ENCODE results near the gene TRIM75.
"Not testable (repeated sequence)": the region's sequence is repeated elsewhere in the genome, so short reads cannot be mapped to it uniquely, and the experiment has no call there.

Gene TRIM75

GRCh38 chr4:165058666-165059065, 5.0 kb downstream of the TRIM75 start:
- Mint-ChIP-seq H3K4me3 (no peak overlapping the region), H3K36me3 (ENCODE audit: low read depth) (no peaks in the 10 kb centered on the region), H3K9me3 (no peaks in the 10 kb centered on the region), H3K4me1 (no peaks in the 10 kb centered on the region), H3K27ac (no peak overlapping the region), H3K27me3 (ENCODE audit: low read depth, poor library complexity) (peaks cover 4% of the 10 kb centered on the region)
- DNase-seq = no peak
- TF ChIP-seq CTCF (IDR thresholded peaks at IDR 0.05) = no peak

- H3K27me3 Mint-ChIP-seq (ENCODE audit: low read depth, poor library complexity) = peaks cover 4% of the 10 kb centered on the region
- no peaks in the 10 kb centered on the region for H3K4me1 Mint-ChIP-seq
- H3K36me3 Mint-ChIP-seq (ENCODE audit: low read depth) = no peaks in the 10 kb centered on the region
- no peak for TF ChIP-seq CTCF (IDR thresholded peaks at IDR 0.05)
- no peak overlapping the region for H3K4me3 Mint-ChIP-seq
- H3K9me3 Mint-ChIP-seq = no peaks in the 10 kb centered on the region
- H3K27ac Mint-ChIP-seq = peak overlapping the region; percentile 23
- no peak for DNase-seq
Observed at GRCh38 chr4:165059386-165059785, 5.7 kb downstream of the TRIM75 start.

GRCh38 chr4:165060938-165061337, 7.3 kb downstream of the TRIM75 start:
- Mint-ChIP-seq H3K27ac (no peak overlapping the region), H3K27me3 (ENCODE audit: low read depth, poor library complexity) (no peaks in the 10 kb centered on the region), H3K4me1 (no peaks in the 10 kb centered on the region), H3K9me3 (no peaks in the 10 kb centered on the region), H3K4me3 (no peak overlapping the region), H3K36me3 (ENCODE audit: low read depth) (no peaks in the 10 kb centered on the region)
- no peak for DNase-seq
- no peak for TF ChIP-seq CTCF (IDR thresholded peaks at IDR 0.05)

- H3K9me3 Mint-ChIP-seq = no peaks in the 10 kb centered on the region
- no peaks in the 10 kb centered on the region for H3K27me3 Mint-ChIP-seq (ENCODE audit: low read depth, poor library complexity)
- no peak overlapping the region for H3K4me3 Mint-ChIP-seq
- TF ChIP-seq CTCF (IDR thresholded peaks at IDR 0.05) = no peak
- H3K4me1 Mint-ChIP-seq = peaks cover 14% of the 10 kb centered on the region
- H3K27ac Mint-ChIP-seq = no peak overlapping the region
- peaks cover 10% of the 10 kb centered on the region for H3K36me3 Mint-ChIP-seq (ENCODE audit: low read depth)
- no peak for DNase-seq
Observed at GRCh38 chr4:165070560-165070959, 16.9 kb downstream of the TRIM75 start.

- not testable (repeated sequence) for H3K27ac Mint-ChIP-seq; H3K9me3 Mint-ChIP-seq; H3K27me3 Mint-ChIP-seq (ENCODE audit: low read depth, poor library complexity); DNase-seq; H3K4me3 Mint-ChIP-seq
- H3K4me1 Mint-ChIP-seq = peaks cover 14% of the 10 kb centered on the region
- H3K36me3 Mint-ChIP-seq (ENCODE audit: low read depth) = peaks cover 29% of the 10 kb centered on the region
Observed at GRCh38 chr4:165073346-165073745, 19.7 kb downstream of the TRIM75 start.

- peaks cover 31% of the 10 kb centered on the region for H3K36me3 Mint-ChIP-seq (ENCODE audit: low read depth)
Observed at GRCh38 chr4:165077034-165077578, 23.4 kb downstream of the TRIM75 start.

More at GRCh38 chr4:165077034-165077578, 23.4 kb downstream of the TRIM75 start:
- Mint-ChIP-seq H3K27ac (no peak overlapping the region), H3K4me3 (no peak overlapping the region), H3K27me3 (ENCODE audit: low read depth, poor library complexity) (no peaks in the 10 kb centered on the region), H3K4me1 (peaks cover 14% of the 10 kb centered on the region), H3K9me3 (no peaks in the 10 kb centered on the region)
- TF ChIP-seq CTCF (IDR thresholded peaks at IDR 0.05) = no peak
- no peak for DNase-seq
